GM21786 (cell line): Measurements from ENCODE around the gene PCDHA11.

Experiments
- ATAC-seq: cut with Tn5 transposase; IDR thresholded peaks from one replicate; pipeline ENCODE4 v1.9.1; 2021; ENCODE audit not compliant: unreplicated experiment

The PCDHA11 gene

GRCh38 chr5:140916325-140916724, 47.6 kb downstream of the PCDHA11 start:
- ATAC-seq, result no peak
